ENCODE measurements around the gene DAAM2.

The DAAM2 gene

GRCh38 chr6:39791850-39792539, at the start of gene DAAM2:
Gene DAAM2 (plus strand): TSS chr6:39792376. CDS start chr6:39856303, 63,927 bp downstream.
- no peak for DNase-seq

GRCh38 chr6:39746795-39747194, 45.4 kb upstream of the DAAM2 start:
- DNase-seq: no peak

GRCh38 chr6:39752835-39753724, 39.1 kb upstream of the DAAM2 start:
- DNase-seq: no peak

GRCh38 chr6:39753725-39754045, 38.5 kb upstream of the DAAM2 start:
- DNase-seq: no peak

- DNase-seq: no peak
Measured at GRCh38 chr6:39754514-39755115, 37.6 kb upstream of the DAAM2 start.

GRCh38 chr6:39755231-39755630, 36.9 kb upstream of the DAAM2 start:
- no peak for DNase-seq

GRCh38 chr6:39756582-39756981, 35.6 kb upstream of the DAAM2 start:
- DNase-seq: no peak

GRCh38 chr6:39758905-39759605, 33.1 kb upstream of the DAAM2 start:
- DNase-seq: no peak

GRCh38 chr6:39760226-39760952, 31.8 kb upstream of the DAAM2 start:
- no peak for DNase-seq

GRCh38 chr6:39765508-39766065, 26.6 kb upstream of the DAAM2 start:
- DNase-seq: no peak

- no peak for DNase-seq
Measured at GRCh38 chr6:39769012-39769411, 23.2 kb upstream of the DAAM2 start.

GRCh38 chr6:39770446-39770845, 21.7 kb upstream of the DAAM2 start:
- no peak for DNase-seq

- no peak for DNase-seq
Measured at GRCh38 chr6:39772559-39773273, 19.5 kb upstream of the DAAM2 start.

- DNase-seq: no peak
Measured at GRCh38 chr6:39773782-39774181, 18.4 kb upstream of the DAAM2 start.

- no peak for DNase-seq
Measured at GRCh38 chr6:39776581-39776980, 15.6 kb upstream of the DAAM2 start.

GRCh38 chr6:39777218-39777617, 15.0 kb upstream of the DAAM2 start:
- no peak for DNase-seq

GRCh38 chr6:39777661-39778060, 14.5 kb upstream of the DAAM2 start:
- no peak for DNase-seq

- DNase-seq: no peak
Measured at GRCh38 chr6:39778581-39779255, 13.5 kb upstream of the DAAM2 start.

GRCh38 chr6:39785281-39785680, 6.9 kb upstream of the DAAM2 start:
- no peak for DNase-seq

- no peak for DNase-seq
Measured at GRCh38 chr6:39786649-39787048, 5.5 kb upstream of the DAAM2 start.

GRCh38 chr6:39787322-39787721, 4.9 kb upstream of the DAAM2 start:
- DNase-seq: no peak
